Activated naive CD8-positive, alpha-beta T cell treated with anti-CD3 and anti-CD28 coated beads, Interleukin-2, amount 10 ng/mL, durations not matched to agents 7 days and 5 days (primary cell): Measurements from ENCODE around the gene EPC1. TPM values are rescaled to one million over a fixed set of nuclear protein-coding genes. Genes with fewer than 3 reads are reported as not detected.
"Not testable (repeated sequence)": the region's sequence is repeated elsewhere in the genome, so short reads cannot be mapped to it uniquely, and the experiment has no call there.

Experiments
- ATAC-seq: fragments of 150-1000 bp; cut with Tn5 transposase; one replicate; pipeline ENCODE4 v1.10.0; 2021; ENCODE audit warnings: low read depth, moderate library complexity
- POLR2A ChIA-PET: fragments of 350-600 bp; sonication (Branson Sonifier 250); formaldehyde crosslinking; loops from one replicate; lab custom pipeline; 2021; ENCODE audit warnings: antibody characterized with exemption; lab: Charles Lee
- DNase-seq: peaks from one replicate; pipeline ENCODE4 v3.0.0; 2021
- H3K27ac Mint-ChIP-seq: one replicate; pipeline ENCODE4 v1.8.0; 2022; ENCODE audit warnings: mild to moderate bottlenecking, mixed read lengths
- H3K27me3 Mint-ChIP-seq: one replicate; pipeline ENCODE4 v1.8.0; 2022; ENCODE audit warnings: mild to moderate bottlenecking, moderate library complexity, mixed read lengths
- H3K36me3 Mint-ChIP-seq: one replicate; pipeline ENCODE4 v1.8.0; 2021; ENCODE audit warnings: mild to moderate bottlenecking, mixed read lengths
- H3K4me1 Mint-ChIP-seq: one replicate; pipeline ENCODE4 v1.8.0; 2021; ENCODE audit warnings: mixed read lengths
- H3K4me3 Mint-ChIP-seq: one replicate; pipeline ENCODE4 v1.8.0; 2022; ENCODE audit warnings: mild to moderate bottlenecking, moderate library complexity, mixed read lengths
- H3K9me3 Mint-ChIP-seq: one replicate; pipeline ENCODE4 v1.8.0; 2021; ENCODE audit warnings: mixed read lengths
- total RNA-seq, 2 experiments: library from RNA; stranded (reverse); gene quantifications; one replicate each; pipeline ENCODE4 v1.2.3, GENCODE V29; 2021

EPC1 gene
- total RNA-seq, 2 experiments from 2014 or later, result 58.7 to 65.3 TPM

GRCh38 chr10:32365404-32365803 lies 18.4 kb upstream of the EPC1 start:
- Mint-ChIP-seq H3K27ac (peak overlapping the region; percentile 58), H3K4me1 (peaks cover 41% of the 10 kb centered on the region), H3K4me3 (peak overlapping the region; percentile 30)
- not testable (repeated sequence) for H3K27me3 Mint-ChIP-seq, DNase-seq, H3K36me3 Mint-ChIP-seq, ATAC-seq, H3K9me3 Mint-ChIP-seq
- POLR2A ChIA-PET, result interaction anchor here (0.6 to 1.8 kb wide), 3 partner anchors 13 to 856 kb away, joined by 3 to 13 read pairs (median 4); no protein-coding TSS in a partner anchor

GRCh38 chr10:32362571-32362970 lies 15.6 kb upstream of the EPC1 start:
- DNase-seq (no peak), ATAC-seq (no peak)
- Mint-ChIP-seq H3K4me1 (peaks cover 43% of the 10 kb centered on the region), H3K4me3 (no peak overlapping the region), H3K27me3 (no peaks in the 10 kb centered on the region), H3K36me3 (peaks cover 21% of the 10 kb centered on the region), H3K9me3 (peaks cover 3% of the 10 kb centered on the region), H3K27ac (no peak overlapping the region)
- POLR2A ChIA-PET, result interaction anchor here (1.1 kb wide), 1 partner anchor 16 kb away, joined by 3 read pairs; no protein-coding TSS in a partner anchor

GRCh38 chr10:32360884-32361283 lies 13.9 kb upstream of the EPC1 start:
- DNase-seq (no peak), ATAC-seq (no peak)
- H3K27me3 Mint-ChIP-seq, result no peaks in the 10 kb centered on the region
- H3K4me3 Mint-ChIP-seq, result peak overlapping the region; percentile 39
- peaks cover 3% of the 10 kb centered on the region for H3K9me3 Mint-ChIP-seq
- peaks cover 52% of the 10 kb centered on the region for H3K4me1 Mint-ChIP-seq
- POLR2A ChIA-PET, result interaction anchor here (1.0 to 1.3 kb wide), 3 partner anchors 8 to 15 kb away, joined by 3 to 6 read pairs (median 4); no protein-coding TSS in a partner anchor
- H3K27ac Mint-ChIP-seq, result peak overlapping the region; percentile 37
- peaks cover 25% of the 10 kb centered on the region for H3K36me3 Mint-ChIP-seq

- DNase-seq (no peak), ATAC-seq (no peak)
- H3K9me3 Mint-ChIP-seq, result peaks cover 4% of the 10 kb centered on the region
- peaks cover 50% of the 10 kb centered on the region for H3K4me1 Mint-ChIP-seq
- no peak overlapping the region for H3K27ac Mint-ChIP-seq
- POLR2A ChIA-PET, result interaction anchor here (1.1 to 1.3 kb wide), 2 partner anchors 8 to 12 kb away, joined by 4 to 6 read pairs; no protein-coding TSS in a partner anchor
- H3K36me3 Mint-ChIP-seq, result peaks cover 26% of the 10 kb centered on the region
- H3K27me3 Mint-ChIP-seq, result no peaks in the 10 kb centered on the region
- H3K4me3 Mint-ChIP-seq, result no peak overlapping the region
These were observed 13.3 kb upstream of the EPC1 start for GRCh38 chr10:32360241-32360640.

GRCh38 chr10:32357056-32357735 lies 10.2 kb upstream of the EPC1 start:
- DNase-seq (peak; percentile 48), ATAC-seq (peak; percentile 78)
- peak overlapping the region; percentile 89 for H3K27ac Mint-ChIP-seq
- peak overlapping the region; percentile 76 for H3K4me3 Mint-ChIP-seq
- H3K36me3 Mint-ChIP-seq, result peaks cover 32% of the 10 kb centered on the region
- peaks cover 55% of the 10 kb centered on the region for H3K4me1 Mint-ChIP-seq
- POLR2A ChIA-PET, result interaction anchor here (1.8 to 2.6 kb wide), 2 partner anchors 9 to 11 kb away, joined by 10 to 12 read pairs; partner anchors contain the start of gene EPC1
- H3K9me3 Mint-ChIP-seq, result peaks cover 4% of the 10 kb centered on the region
- H3K27me3 Mint-ChIP-seq, result no peaks in the 10 kb centered on the region

- not testable (repeated sequence) for H3K4me3 Mint-ChIP-seq, H3K27ac Mint-ChIP-seq, ATAC-seq, DNase-seq, H3K27me3 Mint-ChIP-seq, H3K9me3 Mint-ChIP-seq
- Mint-ChIP-seq H3K36me3 (peaks cover 26% of the 10 kb centered on the region), H3K4me1 (peaks cover 48% of the 10 kb centered on the region)
- POLR2A ChIA-PET, result interaction anchor here (0.6 kb wide), 1 partner anchor 9 kb away, joined by 3 read pairs; no protein-coding TSS in a partner anchor
These were observed 7.7 kb upstream of the EPC1 start for GRCh38 chr10:32354690-32355089.

GRCh38 chr10:32350811-32351350 lies 3.9 kb upstream of the EPC1 start:
- POLR2A ChIA-PET, result no interaction called here
- Mint-ChIP-seq H3K4me3 (no peak overlapping the region), H3K4me1 (peaks cover 44% of the 10 kb centered on the region), H3K36me3 (peaks cover 21% of the 10 kb centered on the region), H3K27me3 (no peaks in the 10 kb centered on the region), H3K9me3 (peaks cover under 1% of the 10 kb centered on the region), H3K27ac (peak overlapping the region; percentile 33)
- no peak for ATAC-seq
- no peak for DNase-seq

GRCh38 chr10:32349968-32350738 lies 3.2 kb upstream of the EPC1 start:
- no peak overlapping the region for H3K4me3 Mint-ChIP-seq
- peaks cover 20% of the 10 kb centered on the region for H3K36me3 Mint-ChIP-seq
- no peaks in the 10 kb centered on the region for H3K27me3 Mint-ChIP-seq
- no peaks in the 10 kb centered on the region for H3K9me3 Mint-ChIP-seq
- H3K4me1 Mint-ChIP-seq, result peaks cover 45% of the 10 kb centered on the region
- POLR2A ChIA-PET, result no interaction called here
- DNase-seq (no peak), ATAC-seq (no peak)
- no peak overlapping the region for H3K27ac Mint-ChIP-seq

- Mint-ChIP-seq H3K36me3 (peaks cover 18% of the 10 kb centered on the region), H3K4me3 (no peak overlapping the region), H3K27me3 (no peaks in the 10 kb centered on the region), H3K9me3 (no peaks in the 10 kb centered on the region), H3K4me1 (peaks cover 44% of the 10 kb centered on the region), H3K27ac (no peak overlapping the region)
- no peak for ATAC-seq
- DNase-seq, result no peak
- POLR2A ChIA-PET, result no interaction called here
These were observed 2.2 kb upstream of the EPC1 start for GRCh38 chr10:32349199-32349585.

- Mint-ChIP-seq H3K27me3 (no peaks in the 10 kb centered on the region), H3K9me3 (no peaks in the 10 kb centered on the region), H3K36me3 (peaks cover 22% of the 10 kb centered on the region), H3K27ac (peak overlapping the region; percentile 26), H3K4me3 (peak overlapping the region; percentile 70), H3K4me1 (peaks cover 48% of the 10 kb centered on the region)
- POLR2A ChIA-PET, result interaction anchor here (1.2 to 2.0 kb wide), 5 partner anchors 9 to 30 kb away, joined by 3 to 12 read pairs (median 6); no protein-coding TSS in a partner anchor
- DNase-seq, result no peak
- ATAC-seq, result no peak
These were observed 1.6 kb upstream of the EPC1 start for GRCh38 chr10:32348297-32349198.

GRCh38 chr10:32347363-32348022 lies 535 bp upstream of the EPC1 start:
- Mint-ChIP-seq H3K27ac (peak overlapping the region; percentile 68), H3K4me3 (peak overlapping the region; percentile 70), H3K27me3 (no peaks in the 10 kb centered on the region), H3K36me3 (peaks cover 15% of the 10 kb centered on the region), H3K4me1 (peaks cover 41% of the 10 kb centered on the region), H3K9me3 (no peaks in the 10 kb centered on the region)
- ATAC-seq (peak; percentile 8), DNase-seq (no peak)
- POLR2A ChIA-PET, result interaction anchor here (1.2 to 2.0 kb wide), 5 partner anchors 10 to 31 kb away, joined by 3 to 12 read pairs (median 6); no protein-coding TSS in a partner anchor

GRCh38 chr10:32346134-32346550 lies 816 bp downstream of the EPC1 start:
- Mint-ChIP-seq H3K36me3 (peaks cover 12% of the 10 kb centered on the region), H3K27me3 (no peaks in the 10 kb centered on the region), H3K27ac (peak overlapping the region; percentile 98), H3K9me3 (no peaks in the 10 kb centered on the region), H3K4me1 (peaks cover 45% of the 10 kb centered on the region), H3K4me3 (peak overlapping the region; percentile 87)
- DNase-seq (peak; percentile 95), ATAC-seq (peak; percentile 89)
- POLR2A ChIA-PET, result interaction anchor here (0.5 to 2.0 kb wide), 13 partner anchors 9 to 94 kb away, joined by 3 to 10 read pairs (median 3); no protein-coding TSS in a partner anchor
